ENCODE measurements around the gene SORBS2. TPM values are rescaled to one million over a fixed set of nuclear protein-coding genes. Genes with fewer than 3 reads are reported as not detected.

Gene SORBS2
- total RNA-seq, 4 donors from 2014 or later, result 92.7 to 234 (median 122) TPM

- no peaks in the 10 kb centered on the region for H3K9me3 ChIP-seq
- peak overlapping the region; percentile 66 to 76 (median 70) for H3K27ac ChIP-seq
- no peak for DNase-seq
- H3K36me3 ChIP-seq, result no peaks in the 10 kb centered on the region
- peaks cover 0 to 29% (median 3%) of the 10 kb centered on the region in 4 donors for H3K4me1 ChIP-seq
- 49 to 54% methylated on average over 5 to 12 of the region's 12 CpGs for WGBS, 2 donors (ENCODE audit: low coverage in 1 of 2)
- no peaks in the 10 kb centered on the region for H3K27me3 ChIP-seq
- intact Hi-C loops (cut with DNase I; ENCODE audit: low total_unique reads), result no loop called here
- TF ChIP-seq CTCF (IDR thresholded peaks at IDR 0.05) (no peak), POLR2AphosphoS5 (IDR thresholded peaks at IDR 0.05) (no peak), EP300 (IDR thresholded peaks at IDR 0.05; ENCODE audit: low read depth) (no peak), POLR2A (IDR thresholded peaks at IDR 0.05) (no peak)
- in situ Hi-C loops (cut with MboI; ENCODE audit: low pct_ligation_motif_present in 1 of 4, low pct_unique_long_range_greater_than_20kb in 1 of 4, low sequenced_read_pairs in 3 of 4), result no loop called here
- no peak overlapping the region for H3K4me3 ChIP-seq
Measured at GRCh38 chr4:185721190-185722028, 90.6 kb downstream of the SORBS2 start.

GRCh38 chr4:185719500-185719858 lies 92.5 kb downstream of the SORBS2 start:
- TF ChIP-seq POLR2AphosphoS5 (IDR thresholded peaks at IDR 0.05) (no peak), EP300 (IDR thresholded peaks at IDR 0.05; ENCODE audit: low read depth) (no peak), CTCF (IDR thresholded peaks at IDR 0.05) (no peak), POLR2A (IDR thresholded peaks at IDR 0.05) (no peak)
- WGBS, 2 donors (ENCODE audit: low coverage in 1 of 2), result 76 to 77% methylated on average over 3 of the region's 3 CpGs
- peak overlapping the region in 3 of 4 donors; percentile 11 to 71 (median 52) for H3K27ac ChIP-seq
- H3K4me1 ChIP-seq, result peaks cover 0 to 27% (median 3%) of the 10 kb centered on the region in 4 donors
- H3K27me3 ChIP-seq, result no peaks in the 10 kb centered on the region
- no peaks in the 10 kb centered on the region for H3K9me3 ChIP-seq
- H3K36me3 ChIP-seq, result no peaks in the 10 kb centered on the region
- no peak for DNase-seq
- intact Hi-C loops (cut with DNase I; ENCODE audit: low total_unique reads), result no loop called here
- no peak overlapping the region for H3K4me3 ChIP-seq
- in situ Hi-C loops (cut with MboI; ENCODE audit: low pct_ligation_motif_present in 1 of 4, low pct_unique_long_range_greater_than_20kb in 1 of 4, low sequenced_read_pairs in 3 of 4), result no loop called here

DNA sequence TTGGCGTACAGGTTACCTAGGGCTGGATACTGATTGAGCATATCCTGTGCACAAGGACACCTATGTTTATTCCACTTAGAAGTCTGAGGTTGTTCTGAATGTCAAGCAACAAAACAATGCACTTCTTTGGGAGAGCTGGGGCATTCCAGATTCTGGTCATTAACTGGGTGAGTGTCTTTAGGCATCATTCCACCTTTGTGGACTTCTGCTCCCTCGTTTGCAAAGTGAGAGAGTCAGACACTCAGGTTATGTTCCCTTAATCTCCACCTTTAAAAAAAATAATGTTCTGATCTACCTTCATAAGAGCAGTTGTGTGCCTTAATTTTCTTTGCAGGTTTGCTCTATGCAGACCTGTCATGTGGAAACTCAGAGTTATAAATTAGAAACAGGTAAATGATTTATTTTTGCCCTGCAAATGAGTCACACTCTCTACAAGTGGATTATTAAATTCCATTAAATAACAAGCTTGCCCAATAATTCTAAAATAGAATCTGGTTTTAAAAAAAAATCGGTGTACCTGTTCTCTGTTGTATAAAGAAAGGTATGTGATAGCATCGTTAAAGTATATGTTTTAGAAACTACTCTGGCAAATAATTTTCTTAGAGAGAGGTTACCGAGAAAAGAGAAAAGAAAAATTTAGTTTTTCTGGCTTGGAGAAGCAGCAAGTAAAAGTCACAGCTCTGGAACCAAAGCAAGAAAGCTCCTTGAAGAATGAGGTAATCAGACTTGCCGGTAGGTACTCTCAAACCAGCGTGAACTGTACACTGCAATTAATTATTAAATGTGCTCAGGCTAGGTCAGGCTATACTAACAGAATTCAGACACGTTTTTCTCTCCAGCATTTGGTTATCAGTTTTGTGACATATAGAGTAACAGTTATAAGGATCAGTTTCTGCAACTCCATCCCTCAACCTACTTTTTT lies 93.2 kb downstream of the SORBS2 start:
- Histone ChIP-seq H3K4me1 (peaks cover 0 to 20% (median 4%) of the 10 kb centered on the region in 4 donors), H3K4me3 (no peak overlapping the region), H3K27me3 (no peaks in the 10 kb centered on the region), H3K36me3 (no peaks in the 10 kb centered on the region), H3K9me3 (no peaks in the 10 kb centered on the region), H3K27ac (peak overlapping the region in 3 of 4 donors; percentile 11 to 71 (median 52))
- DNase-seq, result no peak
- no peak for TF ChIP-seq EP300 (IDR thresholded peaks at IDR 0.05; ENCODE audit: low read depth)
- no peak for TF ChIP-seq POLR2AphosphoS5 (IDR thresholded peaks at IDR 0.05)
- TF ChIP-seq CTCF (IDR thresholded peaks at IDR 0.05), result peak in 1 of 5 experiments; percentile 15
- no peak for TF ChIP-seq POLR2A (IDR thresholded peaks at IDR 0.05)
- in situ Hi-C loops (cut with MboI; ENCODE audit: low pct_ligation_motif_present in 1 of 4, low pct_unique_long_range_greater_than_20kb in 1 of 4, low sequenced_read_pairs in 3 of 4) (no loop called here), intact Hi-C loops (cut with DNase I; ENCODE audit: low total_unique reads) (no loop called here)
- 59 to 72% methylated on average over 7 to 8 of the region's 8 CpGs for WGBS, 2 donors (ENCODE audit: low coverage in 1 of 2)

DNA sequence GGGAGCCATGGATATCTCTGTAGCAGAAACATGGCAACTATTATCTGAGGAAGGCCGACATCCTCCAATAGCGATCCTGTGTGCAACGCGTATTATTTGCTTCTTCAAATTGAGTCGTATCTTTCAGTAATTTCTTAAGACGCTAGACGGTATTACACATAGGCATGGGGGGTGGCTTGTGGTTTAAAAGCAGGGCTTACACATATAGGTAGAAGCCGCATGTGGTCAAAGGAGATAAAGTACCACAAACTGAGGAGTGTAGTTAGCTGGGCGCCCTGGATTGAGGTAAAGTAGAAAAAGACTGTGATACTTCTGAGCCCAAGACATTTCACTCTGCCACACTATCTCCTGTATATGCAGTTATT lies 94.6 kb downstream of the SORBS2 start:
- intact Hi-C loops (cut with DNase I; ENCODE audit: low total_unique reads) (no loop called here), in situ Hi-C loops (cut with MboI; ENCODE audit: low pct_ligation_motif_present in 1 of 4, low pct_unique_long_range_greater_than_20kb in 1 of 4, low sequenced_read_pairs in 3 of 4) (no loop called here)
- DNase-seq, result no peak
- Histone ChIP-seq H3K4me1 (peaks cover 0 to 15% (median 5%) of the 10 kb centered on the region in 4 donors), H3K9me3 (no peaks in the 10 kb centered on the region), H3K27ac (peak overlapping the region in 1 of 4 donors; percentile 10), H3K36me3 (no peaks in the 10 kb centered on the region), H3K27me3 (no peaks in the 10 kb centered on the region), H3K4me3 (no peak overlapping the region)
- 87 to 91% methylated on average over 6 to 9 of the region's 9 CpGs for WGBS, 2 donors (ENCODE audit: low coverage in 1 of 2)
- TF ChIP-seq POLR2AphosphoS5 (IDR thresholded peaks at IDR 0.05) (no peak), POLR2A (IDR thresholded peaks at IDR 0.05) (no peak), EP300 (IDR thresholded peaks at IDR 0.05; ENCODE audit: low read depth) (no peak), CTCF (IDR thresholded peaks at IDR 0.05) (no peak)

All from transverse colon (tissue), 4 donors.